Ascending aorta (tissue), 2 donors: Measurements from ENCODE around the gene ENPP4. TPM values are rescaled to one million over a fixed set of nuclear protein-coding genes. Genes with fewer than 3 reads are reported as not detected.
"Not testable (repeated sequence)": the region's sequence is repeated elsewhere in the genome, so short reads cannot be mapped to it uniquely, and the experiment has no call there.

ENCODE experiments used
- DNase-seq, 2 donors: peaks; one replicate each; pipeline ENCODE4 v3.0.0-alpha.2; 2019; ENCODE audit warnings: low spot score in 2 of 2
- H3K27ac ChIP-seq, 2 donors: fragments of 200-600 bp; sonication (generic); one replicate each; pipeline ENCODE4 v1.5.1; 2016 to 2017; ENCODE audit warnings: mild to moderate bottlenecking in 1 of 2
- H3K27me3 ChIP-seq: fragments of 200-600 bp; sonication (generic); one replicate; pipeline ENCODE4 v1.5.1; 2017
- H3K36me3 ChIP-seq, 2 donors: fragments of 200-600 bp; sonication (generic); one replicate each; pipeline ENCODE4 v1.5.1; 2016
- H3K4me1 ChIP-seq, 2 donors: fragments of 200-600 bp; sonication (generic); one replicate each; pipeline ENCODE4 v1.5.1; 2016 to 2017; ENCODE audit warnings: mild to moderate bottlenecking in 1 of 2
- H3K4me3 ChIP-seq, 2 donors: fragments of 200-600 bp; sonication (generic); one replicate each; pipeline ENCODE4 v1.5.1; 2016 to 2017; ENCODE audit warnings: mild to moderate bottlenecking in 1 of 2
- H3K9me3 ChIP-seq, 2 donors: fragments of 200-600 bp; sonication (generic); one replicate each; pipeline ENCODE4 v1.5.1; 2016
- intact Hi-C: fragments of 100-400 bp; cut with DNase I; formaldehyde crosslinking; loops from one replicate; pipeline ENCODE4 v1.15.1; 2023
- total RNA-seq: library from RNA; depleted of rRNA; stranded (reverse); fragments of >200 nt; gene quantifications from one replicate; pipeline ENCODE4 v1.1.0, GENCODE V29; 2016
- TF ChIP-seq, protein P1 (sequence below), 3 experiments: fragments of 200-600 bp in 2 of 3; fragments of 450-650 bp in 1 of 3; sonication (generic) in 2 of 3; IDR thresholded peaks; one replicate each; pipeline ENCODE4 v1.5.1; 2016 to 2019; ENCODE audit warnings: antibody characterized with exemption in 3 of 3, mild to moderate bottlenecking in 1 of 3, moderate library complexity in 1 of 3

Gene ENPP4
- total RNA-seq, 1 donor from 2014 or later, result 12.5 TPM

DNA sequence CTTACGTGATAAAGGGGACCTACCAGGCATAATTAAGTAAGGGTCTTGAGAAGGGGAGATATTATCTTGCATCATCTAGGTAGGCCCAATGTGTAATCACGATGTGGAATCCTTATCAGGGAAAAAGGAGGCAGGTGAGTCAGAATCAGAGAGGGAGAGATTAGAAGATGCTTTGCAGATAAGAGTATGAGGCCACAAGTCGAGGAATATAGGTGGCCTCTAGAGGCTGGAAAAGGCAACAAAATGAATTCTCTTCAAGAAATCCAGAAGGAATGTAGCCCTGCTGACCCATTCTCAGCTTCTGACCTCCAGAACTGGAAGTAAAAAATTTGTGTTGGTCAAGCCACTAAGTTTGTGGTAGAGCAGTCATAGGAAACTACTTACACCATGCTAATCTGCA, 11.0 kb upstream of the ENPP4 start:
- Histone ChIP-seq H3K27ac (no peak overlapping the region), H3K36me3 (no peaks in the 10 kb centered on the region), H3K4me3 (no peak overlapping the region), H3K27me3 (no peaks in the 10 kb centered on the region), H3K9me3 (no peaks in the 10 kb centered on the region), H3K4me1 (no peaks in the 10 kb centered on the region)
- intact Hi-C loops, result no loop called here
- TF ChIP-seq, protein P1, sequence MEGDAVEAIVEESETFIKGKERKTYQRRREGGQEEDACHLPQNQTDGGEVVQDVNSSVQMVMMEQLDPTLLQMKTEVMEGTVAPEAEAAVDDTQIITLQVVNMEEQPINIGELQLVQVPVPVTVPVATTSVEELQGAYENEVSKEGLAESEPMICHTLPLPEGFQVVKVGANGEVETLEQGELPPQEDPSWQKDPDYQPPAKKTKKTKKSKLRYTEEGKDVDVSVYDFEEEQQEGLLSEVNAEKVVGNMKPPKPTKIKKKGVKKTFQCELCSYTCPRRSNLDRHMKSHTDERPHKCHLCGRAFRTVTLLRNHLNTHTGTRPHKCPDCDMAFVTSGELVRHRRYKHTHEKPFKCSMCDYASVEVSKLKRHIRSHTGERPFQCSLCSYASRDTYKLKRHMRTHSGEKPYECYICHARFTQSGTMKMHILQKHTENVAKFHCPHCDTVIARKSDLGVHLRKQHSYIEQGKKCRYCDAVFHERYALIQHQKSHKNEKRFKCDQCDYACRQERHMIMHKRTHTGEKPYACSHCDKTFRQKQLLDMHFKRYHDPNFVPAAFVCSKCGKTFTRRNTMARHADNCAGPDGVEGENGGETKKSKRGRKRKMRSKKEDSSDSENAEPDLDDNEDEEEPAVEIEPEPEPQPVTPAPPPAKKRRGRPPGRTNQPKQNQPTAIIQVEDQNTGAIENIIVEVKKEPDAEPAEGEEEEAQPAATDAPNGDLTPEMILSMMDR (IDR thresholded peaks at IDR 0.05), result no peak
- no peak for DNase-seq

DNA sequence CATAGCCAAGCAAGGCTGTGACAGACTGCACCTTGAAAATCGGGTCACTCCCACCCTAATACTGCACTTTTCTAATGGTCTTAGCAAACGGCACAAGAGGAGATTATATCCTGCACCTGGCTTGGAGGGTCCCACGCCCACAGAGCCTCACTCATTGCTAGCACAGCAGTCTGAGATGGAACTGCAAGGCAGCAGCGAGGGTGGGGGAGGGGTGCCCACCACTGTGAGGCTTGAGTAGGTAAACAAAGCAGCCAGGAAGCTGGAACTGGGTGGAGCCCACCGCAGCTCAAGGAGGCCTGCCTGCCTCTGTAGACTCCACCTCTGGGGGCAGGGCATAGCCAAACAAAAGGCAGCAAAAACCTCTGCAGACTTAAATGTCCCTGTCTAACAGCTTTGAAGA, 10.1 kb upstream of the ENPP4 start:
- H3K4me1 ChIP-seq, H3K36me3 ChIP-seq, intact Hi-C loops, H3K27ac ChIP-seq, DNase-seq, H3K9me3 ChIP-seq, H3K4me3 ChIP-seq, H3K27me3 ChIP-seq: not testable (repeated sequence)

DNA sequence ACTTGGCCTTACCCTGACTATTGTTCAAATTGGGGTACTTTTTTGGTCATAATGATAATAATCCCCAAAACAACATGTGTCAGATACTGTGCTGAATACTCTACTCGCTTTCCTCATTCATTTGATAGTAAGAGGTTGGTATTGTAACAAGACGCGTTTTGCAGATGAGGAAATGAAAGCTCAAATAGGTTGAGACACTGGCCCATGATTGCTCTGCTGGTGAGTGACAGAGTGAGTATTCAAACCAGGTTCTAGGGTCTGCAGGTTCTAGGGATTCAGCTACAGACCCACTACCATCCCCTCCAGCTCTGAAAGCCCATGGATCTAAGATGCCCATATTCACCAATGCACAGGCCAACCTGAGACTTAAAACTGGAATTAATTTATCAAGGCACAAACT, 1.3 kb upstream of the ENPP4 start:
- TF ChIP-seq, protein P1 (IDR thresholded peaks at IDR 0.05), result no peak
- intact Hi-C loops, result loop anchor here (5.0 kb wide), 2 partner anchors 64 to 89 kb away; no protein-coding TSS in a partner anchor
- no peaks in the 10 kb centered on the region for H3K27me3 ChIP-seq
- H3K4me3 ChIP-seq, result peak overlapping the region in 1 of 2 donors; percentile 76
- H3K9me3 ChIP-seq, result no peaks in the 10 kb centered on the region
- H3K27ac ChIP-seq, result no peak overlapping the region
- H3K4me1 ChIP-seq, result peaks cover 0 to 6% of the 10 kb centered on the region in 2 donors
- no peaks in the 10 kb centered on the region for H3K36me3 ChIP-seq
- no peak for DNase-seq

DNA sequence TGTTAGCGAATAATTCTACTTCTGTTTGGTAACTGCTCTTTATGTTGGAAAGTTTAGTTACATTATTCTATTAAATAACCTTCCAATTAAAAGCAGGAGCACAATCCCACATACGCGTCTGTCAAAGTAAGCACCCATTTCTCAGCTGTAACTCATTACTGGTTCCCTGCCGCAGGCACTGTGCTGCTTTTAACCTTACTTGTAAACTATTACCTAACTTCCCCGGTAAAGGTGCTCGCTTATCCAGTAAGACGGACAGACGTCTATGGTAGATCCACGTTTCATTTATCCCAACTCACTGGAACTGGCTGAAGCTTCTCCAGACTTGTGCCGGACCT, 529 bp upstream of the ENPP4 start:
- H3K36me3 ChIP-seq, result no peaks in the 10 kb centered on the region
- no peak overlapping the region for H3K27ac ChIP-seq
- DNase-seq, result no peak
- peak overlapping the region; percentile 76 to 94 for H3K4me3 ChIP-seq
- H3K27me3 ChIP-seq, result no peaks in the 10 kb centered on the region
- intact Hi-C loops, result loop anchor here (5.0 kb wide), 2 partner anchors 63 to 88 kb away; no protein-coding TSS in a partner anchor
- TF ChIP-seq, protein P1 (IDR thresholded peaks at IDR 0.05), result no peak
- peaks cover 0 to 6% of the 10 kb centered on the region in 2 donors for H3K4me1 ChIP-seq
- no peaks in the 10 kb centered on the region for H3K9me3 ChIP-seq

DNA sequence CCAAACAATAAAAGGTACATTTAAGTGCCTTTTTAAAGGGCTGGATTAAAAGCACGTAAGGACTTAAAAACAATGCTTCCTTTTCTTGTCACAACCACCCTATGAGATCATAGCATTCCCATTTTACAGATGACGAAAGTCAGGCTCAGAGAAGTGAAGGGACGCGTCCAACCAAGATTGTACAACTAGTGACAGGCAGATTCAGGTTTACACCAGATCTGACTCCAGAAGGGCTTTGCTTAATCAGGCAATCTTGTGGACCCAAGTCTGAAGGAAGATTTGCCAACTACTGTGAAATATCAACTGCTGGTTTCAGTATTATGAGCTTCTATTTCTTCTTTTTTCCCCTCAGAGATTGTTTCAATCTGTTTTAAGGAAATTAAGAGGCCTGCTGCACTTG, 877 bp downstream of the ENPP4 start:
- DNase-seq, result no peak
- Histone ChIP-seq H3K27ac (peak overlapping the region; percentile 64 to 82), H3K36me3 (no peaks in the 10 kb centered on the region), H3K27me3 (no peaks in the 10 kb centered on the region), H3K9me3 (no peaks in the 10 kb centered on the region), H3K4me1 (peaks cover 0 to 6% of the 10 kb centered on the region in 2 donors), H3K4me3 (peak overlapping the region; percentile 76 to 94)
- TF ChIP-seq, protein P1 (IDR thresholded peaks at IDR 0.05), result no peak
- intact Hi-C loops, result loop anchor here (2.0 kb wide), 1 partner anchor 522 kb away; the partner anchor contains the start of genes CYP39A1 and SLC25A27

DNA sequence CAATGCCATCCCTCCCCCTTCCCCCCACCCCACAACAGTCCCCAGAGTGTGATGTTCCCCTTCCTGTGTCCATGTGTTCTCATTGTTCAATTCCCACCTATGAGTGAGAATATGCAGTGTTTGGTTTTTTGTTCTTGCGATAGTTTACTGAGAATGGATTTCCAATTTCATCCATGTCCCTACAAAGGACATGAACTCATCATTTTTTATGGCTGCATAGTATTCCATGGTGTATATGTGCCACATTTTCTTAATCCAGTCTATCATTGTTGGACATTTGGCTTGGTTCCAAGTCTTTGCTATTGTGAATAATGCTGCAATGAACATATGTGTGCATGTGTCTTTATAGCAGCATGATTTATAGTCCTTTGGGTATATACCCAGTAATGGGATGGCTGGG, 1.5 kb downstream of the ENPP4 start:
- intact Hi-C loops, result loop anchor here (2.0 kb wide), 1 partner anchor 522 kb away; the partner anchor contains the start of genes CYP39A1 and SLC25A27
- DNase-seq, H3K4me1 ChIP-seq, H3K4me3 ChIP-seq, H3K36me3 ChIP-seq, H3K27me3 ChIP-seq, H3K9me3 ChIP-seq, H3K27ac ChIP-seq: not testable (repeated sequence)

DNA sequence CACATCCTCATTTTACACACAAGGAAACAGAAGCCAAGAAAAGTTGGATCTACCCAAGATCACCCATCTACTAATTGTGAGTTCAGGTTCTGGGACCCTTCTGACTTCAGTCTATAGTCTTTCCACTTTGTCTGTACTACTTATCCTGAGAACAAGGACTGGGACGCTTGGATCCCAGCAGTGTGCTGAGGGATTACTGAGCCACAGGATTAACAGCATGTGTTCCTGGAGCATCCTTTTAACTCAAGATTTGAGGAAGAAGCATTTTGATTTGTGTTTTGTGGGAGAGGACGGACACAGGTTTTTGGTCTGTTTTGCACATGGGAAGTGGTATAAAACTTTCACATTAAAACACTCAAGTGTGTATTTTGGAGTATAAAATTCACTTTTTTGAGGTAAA, 4.4 kb downstream of the ENPP4 start:
- H3K4me3 ChIP-seq, result no peak overlapping the region
- no peaks in the 10 kb centered on the region for H3K4me1 ChIP-seq
- intact Hi-C loops, result no loop called here
- H3K36me3 ChIP-seq, result no peaks in the 10 kb centered on the region
- no peaks in the 10 kb centered on the region for H3K9me3 ChIP-seq
- no peak for DNase-seq
- no peak overlapping the region for H3K27ac ChIP-seq
- H3K27me3 ChIP-seq, result no peaks in the 10 kb centered on the region
- TF ChIP-seq, protein P1 (IDR thresholded peaks at IDR 0.05), result no peak
